Measurements from ENCODE around the gene IRX4.

Gene IRX4

DNA sequence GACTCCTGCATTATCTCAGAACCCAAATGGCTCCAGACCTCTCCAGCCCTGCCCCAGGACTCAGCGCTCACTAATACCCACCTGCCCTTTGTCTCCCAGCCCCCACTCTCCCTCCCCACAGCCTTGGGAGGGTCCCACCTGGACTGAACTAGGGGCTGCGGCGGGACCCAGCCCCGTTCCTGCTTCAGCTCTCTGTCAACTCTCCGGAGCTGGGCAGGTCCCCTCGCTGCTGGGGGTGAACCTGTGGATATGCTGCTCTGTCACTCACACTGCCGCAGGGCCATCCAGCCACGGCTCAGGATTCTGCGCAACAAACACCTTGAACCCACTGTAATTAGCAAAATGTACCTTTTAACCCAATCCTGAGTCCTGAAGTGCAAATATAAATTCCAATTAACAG, 44.7 kb downstream of the IRX4 start:
- Histone ChIP-seq H3K36me3 (no peaks in the 10 kb centered on the region), H3K9me3 (ENCODE audit: severe bottlenecking) (no peaks in the 10 kb centered on the region), H3K27me3 (ENCODE audit: insufficient read depth, low read depth, severe bottlenecking) (no peaks in the 10 kb centered on the region), H3K27ac (no peak overlapping the region), H3K4me3 (ENCODE audit: low read depth, low read length) (no peak overlapping the region)
- TF ChIP-seq, protein P1, sequence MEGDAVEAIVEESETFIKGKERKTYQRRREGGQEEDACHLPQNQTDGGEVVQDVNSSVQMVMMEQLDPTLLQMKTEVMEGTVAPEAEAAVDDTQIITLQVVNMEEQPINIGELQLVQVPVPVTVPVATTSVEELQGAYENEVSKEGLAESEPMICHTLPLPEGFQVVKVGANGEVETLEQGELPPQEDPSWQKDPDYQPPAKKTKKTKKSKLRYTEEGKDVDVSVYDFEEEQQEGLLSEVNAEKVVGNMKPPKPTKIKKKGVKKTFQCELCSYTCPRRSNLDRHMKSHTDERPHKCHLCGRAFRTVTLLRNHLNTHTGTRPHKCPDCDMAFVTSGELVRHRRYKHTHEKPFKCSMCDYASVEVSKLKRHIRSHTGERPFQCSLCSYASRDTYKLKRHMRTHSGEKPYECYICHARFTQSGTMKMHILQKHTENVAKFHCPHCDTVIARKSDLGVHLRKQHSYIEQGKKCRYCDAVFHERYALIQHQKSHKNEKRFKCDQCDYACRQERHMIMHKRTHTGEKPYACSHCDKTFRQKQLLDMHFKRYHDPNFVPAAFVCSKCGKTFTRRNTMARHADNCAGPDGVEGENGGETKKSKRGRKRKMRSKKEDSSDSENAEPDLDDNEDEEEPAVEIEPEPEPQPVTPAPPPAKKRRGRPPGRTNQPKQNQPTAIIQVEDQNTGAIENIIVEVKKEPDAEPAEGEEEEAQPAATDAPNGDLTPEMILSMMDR (IDR thresholded peaks at IDR 0.05; ENCODE audit: low read depth, low read length) = no peak
- no peak for DNase-seq

DNA sequence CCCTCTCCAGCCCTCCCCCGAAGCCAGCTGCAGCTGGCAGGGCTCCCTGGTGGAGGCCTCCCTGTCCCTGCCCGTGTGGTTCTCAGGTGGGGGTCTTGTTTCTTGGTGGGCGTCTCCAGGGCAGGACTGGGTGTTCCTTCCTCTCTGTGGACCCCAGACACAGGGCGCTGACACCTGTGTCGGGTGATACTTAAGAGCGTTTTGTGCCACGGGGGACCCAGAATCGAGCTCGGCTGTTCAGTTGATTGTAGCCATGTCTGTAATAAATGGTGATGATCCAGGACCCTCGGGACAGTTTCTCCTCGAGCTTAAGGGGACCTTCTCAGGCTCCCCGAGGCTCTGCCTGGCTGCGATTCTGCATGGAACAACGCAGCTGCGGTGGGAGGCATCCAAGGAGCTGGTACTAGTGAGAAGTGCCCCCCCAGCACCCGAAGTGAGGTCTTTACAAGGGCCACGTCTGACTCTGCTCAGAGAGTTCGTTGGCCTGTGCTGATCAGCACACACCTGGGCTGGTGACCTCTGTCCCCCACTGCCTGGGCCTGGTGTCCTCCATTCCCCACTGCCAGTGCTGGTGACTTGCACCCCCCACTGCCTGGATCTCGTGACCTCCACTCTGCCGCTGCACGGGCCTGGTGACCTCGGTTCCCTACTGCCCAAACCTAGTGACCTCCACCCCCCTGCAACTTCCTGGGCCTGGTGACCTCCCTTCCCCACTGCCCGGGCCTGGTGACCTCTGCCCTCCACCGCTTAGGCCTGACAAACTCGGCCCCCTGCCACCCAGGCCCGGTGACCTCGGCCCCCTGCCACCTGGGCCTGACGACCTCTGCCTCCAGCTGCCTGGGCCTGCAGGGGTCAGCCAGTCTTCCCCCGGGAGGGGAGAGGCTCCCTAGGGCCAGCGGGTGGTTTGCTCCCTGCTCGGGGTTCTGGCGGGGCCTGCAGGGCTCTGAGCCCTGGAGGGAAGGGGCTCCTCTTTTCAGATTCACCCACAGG, 45.5 kb downstream of the IRX4 start:
- H3K27ac ChIP-seq = no peak overlapping the region
- H3K4me3 ChIP-seq (ENCODE audit: low read depth, low read length) = no peak overlapping the region
- DNase-seq = no peak
- no peaks in the 10 kb centered on the region for H3K27me3 ChIP-seq (ENCODE audit: insufficient read depth, low read depth, severe bottlenecking)
- H3K9me3 ChIP-seq (ENCODE audit: severe bottlenecking) = no peaks in the 10 kb centered on the region
- TF ChIP-seq, protein P1 (IDR thresholded peaks at IDR 0.05; ENCODE audit: low read depth, low read length) = no peak
- no peaks in the 10 kb centered on the region for H3K36me3 ChIP-seq

DNA sequence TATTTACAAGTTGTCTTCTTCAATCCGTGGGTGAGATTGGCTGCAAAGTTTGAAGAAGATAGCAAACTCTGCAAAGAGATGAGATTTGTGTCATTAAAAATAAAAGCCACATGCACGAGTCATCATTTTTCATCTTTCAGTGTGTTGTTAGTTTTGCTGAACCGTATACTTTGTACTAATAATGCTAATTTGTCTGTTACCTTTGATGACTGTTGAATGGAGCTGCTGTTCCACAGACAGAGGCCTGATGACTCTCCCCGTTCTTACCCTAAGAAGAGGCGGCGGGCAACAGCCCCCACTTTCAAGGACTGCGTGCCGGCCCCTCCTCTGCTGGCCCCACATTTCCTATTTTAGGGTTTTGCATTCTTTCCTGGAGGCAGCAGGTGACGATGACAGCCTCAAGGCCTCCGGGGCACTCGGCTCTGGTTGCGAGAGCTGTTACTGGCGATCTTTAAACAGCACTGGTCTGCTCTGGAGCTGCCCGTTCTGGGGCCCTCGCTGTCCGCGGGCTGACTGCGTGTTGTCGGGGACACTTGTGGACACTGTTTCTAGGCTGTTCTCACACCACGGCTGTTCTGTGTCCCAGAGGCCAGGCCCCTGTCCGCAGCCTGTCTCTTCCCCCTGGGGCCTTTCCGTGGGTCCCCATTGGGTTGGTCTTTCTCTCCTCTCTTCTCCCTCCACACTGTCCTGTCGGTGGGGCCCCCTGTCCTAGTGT, 46.4 kb downstream of the IRX4 start:
- Histone ChIP-seq H3K27me3 (ENCODE audit: insufficient read depth, low read depth, severe bottlenecking) (no peaks in the 10 kb centered on the region), H3K4me3 (ENCODE audit: low read depth, low read length) (no peak overlapping the region), H3K9me3 (ENCODE audit: severe bottlenecking) (no peaks in the 10 kb centered on the region), H3K27ac (no peak overlapping the region), H3K36me3 (no peaks in the 10 kb centered on the region)
- no peak for DNase-seq
- TF ChIP-seq, protein P1 (IDR thresholded peaks at IDR 0.05; ENCODE audit: low read depth, low read length) = no peak

DNA sequence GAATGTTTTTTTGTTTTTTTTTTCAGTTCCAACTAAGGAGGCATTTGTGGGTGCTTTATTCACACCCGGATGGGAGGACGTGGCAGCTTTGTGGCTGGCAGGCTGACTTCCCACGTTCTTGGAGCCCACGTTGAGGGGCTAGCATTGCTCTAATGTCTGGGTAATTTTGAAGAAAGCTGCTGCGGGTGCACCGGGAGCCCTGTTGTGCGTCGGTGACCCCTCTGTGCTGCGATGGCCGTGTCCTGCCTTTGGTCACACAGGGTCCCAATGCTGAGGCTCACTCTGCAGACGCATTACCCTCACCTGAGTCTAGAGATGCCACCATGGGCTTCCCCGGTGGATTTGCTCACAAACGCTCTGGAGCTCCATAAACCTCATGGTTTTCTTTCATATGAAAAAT, 47.3 kb downstream of the IRX4 start:
- Histone ChIP-seq H3K36me3 (no peaks in the 10 kb centered on the region), H3K27me3 (ENCODE audit: insufficient read depth, low read depth, severe bottlenecking) (no peaks in the 10 kb centered on the region), H3K4me3 (ENCODE audit: low read depth, low read length) (no peak overlapping the region), H3K27ac (no peak overlapping the region), H3K9me3 (ENCODE audit: severe bottlenecking) (no peaks in the 10 kb centered on the region)
- DNase-seq = no peak
- TF ChIP-seq, protein P1 (IDR thresholded peaks at IDR 0.05; ENCODE audit: low read depth, low read length) = no peak

DNA sequence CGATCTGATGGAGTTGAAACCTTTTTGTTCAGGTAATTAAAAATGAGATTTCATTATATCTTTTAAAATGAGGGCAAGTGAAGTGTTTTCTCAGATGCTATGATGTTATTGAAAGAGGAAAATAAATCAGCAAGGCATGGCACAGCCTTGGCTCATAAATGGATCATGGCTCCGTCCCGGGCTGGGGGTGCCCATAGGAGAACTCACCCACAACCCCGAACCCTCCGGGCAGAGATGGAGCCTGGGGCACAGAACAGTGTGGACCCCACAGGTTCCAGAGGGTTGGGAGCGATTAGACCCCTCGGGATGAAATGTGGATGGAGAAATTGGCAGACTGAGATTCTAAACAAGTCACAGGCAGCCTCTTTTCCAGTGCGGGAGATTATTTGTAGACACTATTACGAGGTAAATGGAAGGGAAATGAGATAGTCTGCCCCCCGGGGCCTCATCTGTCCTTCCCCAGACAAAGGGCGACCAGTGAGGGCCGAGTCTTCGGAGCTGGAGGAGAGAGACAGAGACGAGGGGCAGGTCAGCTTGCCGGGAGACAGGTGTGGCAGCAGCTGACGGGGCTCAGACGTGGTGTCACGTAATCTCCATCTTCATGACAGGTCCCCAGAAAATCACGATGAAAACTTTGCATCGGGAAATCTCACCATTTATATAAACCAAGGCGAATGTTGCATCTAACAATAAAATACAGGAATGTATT, 47.9 kb downstream of the IRX4 start:
- Histone ChIP-seq H3K9me3 (ENCODE audit: severe bottlenecking) (no peaks in the 10 kb centered on the region), H3K27ac (no peak overlapping the region), H3K27me3 (ENCODE audit: insufficient read depth, low read depth, severe bottlenecking) (no peaks in the 10 kb centered on the region), H3K36me3 (peaks cover 4% of the 10 kb centered on the region), H3K4me3 (ENCODE audit: low read depth, low read length) (no peak overlapping the region)
- no peak for DNase-seq
- TF ChIP-seq, protein P1 (IDR thresholded peaks at IDR 0.05; ENCODE audit: low read depth, low read length) = no peak
